H9 (cell line): ENCODE measurements around the gene CTPS1. TPM values are rescaled to one million over a fixed set of nuclear protein-coding genes. Genes with fewer than 3 reads are reported as not detected.

Experiments
- DNase-seq: peaks from one replicate; pipeline ENCODE4 v3.0.0-alpha.2; 2017
- H2AFZ ChIP-seq: one replicate; pipeline ENCODE4 v1.6.1; 2013; ENCODE audit warnings: mild to moderate bottlenecking, low read length, control low read depth, moderate library complexity
- H2AK5ac ChIP-seq: 2 replicates; pipeline ENCODE4 v1.6.1; 2013; ENCODE audit warnings: low read length, control low read depth, mixed read lengths; ENCODE audit not compliant: insufficient read length
- H2BK120ac ChIP-seq: one replicate; pipeline ENCODE4 v1.6.1; 2013; ENCODE audit warnings: low read depth, mild to moderate bottlenecking, low read length, control low read depth, inconsistent platforms; ENCODE audit not compliant: poor library complexity, severe bottlenecking
- H2BK12ac ChIP-seq: 2 replicates; pipeline ENCODE4 v1.6.1; 2013; ENCODE audit warnings: low read length, control low read depth, mixed read lengths, low read depth; ENCODE audit not compliant: insufficient read length
- H2BK15ac ChIP-seq: 2 replicates; pipeline ENCODE4 v1.6.1; 2013; ENCODE audit warnings: low read depth, low read length, control low read depth
- H2BK20ac ChIP-seq: one replicate; pipeline ENCODE4 v1.6.1; 2013; ENCODE audit warnings: low read depth, mild to moderate bottlenecking, low read length, control low read depth, inconsistent platforms; ENCODE audit not compliant: poor library complexity, severe bottlenecking
- H2BK5ac ChIP-seq: 2 replicates; pipeline ENCODE4 v1.6.1; 2013; ENCODE audit warnings: low read length, control low read depth, mixed read lengths; ENCODE audit not compliant: insufficient read length
- H3K14ac ChIP-seq: 2 replicates; pipeline ENCODE4 v1.6.1; 2013; ENCODE audit warnings: low read length, control low read depth; ENCODE audit not compliant: insufficient read depth
- H3K18ac ChIP-seq: 2 replicates; pipeline ENCODE4 v1.6.1; 2013; ENCODE audit warnings: low read depth, mild to moderate bottlenecking, mixed read lengths, low read length, control low read depth; ENCODE audit not compliant: insufficient read length
- H3K23ac ChIP-seq: 2 replicates; pipeline ENCODE4 v1.6.1; 2013; ENCODE audit warnings: low read length, control low read depth, mixed read lengths, low read depth; ENCODE audit not compliant: insufficient read length
- H3K23me2 ChIP-seq: 2 replicates; pipeline ENCODE4 v1.6.1; 2013; ENCODE audit warnings: low read depth, mild to moderate bottlenecking, mixed read lengths, low read length, control low read depth; ENCODE audit not compliant: insufficient read length, poor library complexity, severe bottlenecking
- H3K27ac ChIP-seq: 2 replicates; pipeline ENCODE4 v1.5.1; 2013; ENCODE audit warnings: low read length, control low read depth, mixed read lengths, low read depth; ENCODE audit not compliant: insufficient read length
- H3K27me3 ChIP-seq: 2 replicates; pipeline ENCODE4 v1.6.1; 2013; ENCODE audit warnings: low read length, control low read depth, inconsistent platforms; ENCODE audit not compliant: insufficient read depth
- H3K4ac ChIP-seq: 2 replicates; pipeline ENCODE4 v1.6.1; 2013; ENCODE audit warnings: low read depth, mild to moderate bottlenecking, control low read depth, inconsistent platforms, low read length, moderate library complexity
- H3K4me1 ChIP-seq: 2 replicates; pipeline ENCODE4 v1.6.1; 2013; ENCODE audit warnings: low read length, control low read depth, inconsistent platforms; ENCODE audit not compliant: insufficient read depth
- H3K4me2 ChIP-seq: 2 replicates; pipeline ENCODE4 v1.6.1; 2013; ENCODE audit warnings: low read length, control low read depth, mixed read lengths; ENCODE audit not compliant: insufficient read length, insufficient read depth
- H3K56ac ChIP-seq: 2 replicates; pipeline ENCODE4 v1.6.1; 2013; ENCODE audit warnings: low read depth, mild to moderate bottlenecking, mixed read lengths, low read length, control low read depth; ENCODE audit not compliant: insufficient read length
- H3K79me1 ChIP-seq: 2 replicates; pipeline ENCODE4 v1.6.1; 2013; ENCODE audit warnings: low read depth, mild to moderate bottlenecking, moderate library complexity, low read length, control low read depth, inconsistent platforms; ENCODE audit not compliant: insufficient read depth, poor library complexity, severe bottlenecking
- H3K79me2 ChIP-seq: 2 replicates; pipeline ENCODE4 v1.6.1; 2013; ENCODE audit warnings: low read length, control low read depth, inconsistent platforms; ENCODE audit not compliant: insufficient read depth
- H3K9ac ChIP-seq: 2 replicates; pipeline ENCODE4 v1.6.1; 2013; ENCODE audit warnings: low read length, control low read depth, mixed read lengths; ENCODE audit not compliant: insufficient read length; ENCODE audit errors: extremely low read depth
- H3K9me3 ChIP-seq: one replicate; pipeline ENCODE4 v1.6.1; 2013; ENCODE audit warnings: low read depth, low read length, inconsistent platforms; ENCODE audit not compliant: control insufficient read depth
- H3T11ph ChIP-seq: one replicate; pipeline ENCODE4 v1.6.1; 2013; ENCODE audit warnings: mild to moderate bottlenecking, low read length, control low read depth, inconsistent platforms
- H4K20me1 ChIP-seq: one replicate; pipeline ENCODE4 v1.6.1; 2013; ENCODE audit not compliant: control insufficient read depth, insufficient read length, insufficient read depth
- H4K5ac ChIP-seq: 2 replicates; pipeline ENCODE4 v1.6.1; 2013; ENCODE audit warnings: low read depth, mild to moderate bottlenecking, mixed read lengths, low read length, control low read depth; ENCODE audit not compliant: insufficient read length
- H4K8ac ChIP-seq: replicated peaks from 2 replicates; pipeline ENCODE4 v1.6.1; 2013; ENCODE audit warnings: low read length, control low read depth, mixed read lengths, low read depth; ENCODE audit not compliant: insufficient read length
- H4K91ac ChIP-seq: 2 replicates; pipeline ENCODE4 v1.6.1; 2013; ENCODE audit warnings: low read depth, mild to moderate bottlenecking, moderate library complexity, mixed read lengths, low read length, control low read depth; ENCODE audit not compliant: insufficient read length
- H3K27ac Mint-ChIP-seq, 3 experiments: 2 replicates in 2 of 3; 3 replicates in 1 of 3; pipeline ENCODE4 v1.8.0; 2020 to 2021; ENCODE audit warnings: mixed read lengths in 3 of 3, mild to moderate bottlenecking in 1 of 3, moderate library complexity in 1 of 3
- H3K27me3 Mint-ChIP-seq: 2 replicates; pipeline ENCODE4 v1.8.0; 2021; ENCODE audit warnings: low read depth, mild to moderate bottlenecking, moderate library complexity, mixed read lengths
- H3K36me3 Mint-ChIP-seq, 3 experiments: 2 replicates in 2 of 3; 3 replicates in 1 of 3; pipeline ENCODE4 v1.8.0; 2020 to 2021; ENCODE audit warnings: low read depth in 3 of 3, mixed read lengths in 3 of 3; ENCODE audit not compliant: insufficient read depth in 1 of 3
- H3K4me1 Mint-ChIP-seq, 2 experiments: 2 replicates each; pipeline ENCODE4 v1.8.0; 2020; ENCODE audit warnings: mixed read lengths in 2 of 2
- H3K4me3 Mint-ChIP-seq, 2 experiments: 2 replicates in 1 of 2; 3 replicates in 1 of 2; pipeline ENCODE4 v1.8.0; 2020 to 2021; ENCODE audit warnings: mild to moderate bottlenecking in 2 of 2, mixed read lengths in 2 of 2, moderate library complexity in 1 of 2
- H3K9me3 Mint-ChIP-seq, 2 experiments: 2 replicates in 1 of 2; 3 replicates in 1 of 2; pipeline ENCODE4 v1.8.0; 2020; ENCODE audit warnings: mild to moderate bottlenecking in 2 of 2, mixed read lengths in 2 of 2, moderate library complexity in 1 of 2
- WGBS: extraction: QIAGEN DNeasy Blood & Tissue Kit; methylation state at CpG from one replicate; pipeline ENCODE4 v1.1.7; 2013; ENCODE audit warnings: missing lambda C conversion rate, low lambda C conversion rate, mixed read lengths; ENCODE audit not compliant: insufficient read length; ENCODE audit errors: extremely low coverage; 5-methylcytosine and 5-hydroxymethylcytosine counted together
- total RNA-seq: library from RNA; stranded (reverse); gene quantifications from 2 replicates; pipeline ENCODE4 v1.2.1, GENCODE V29; 2021
- TF ChIP-seq, protein P1 (sequence below): fragments of 200-600 bp; sonication (generic); conservative IDR thresholded peaks from 3 replicates; pipeline ENCODE4 v1.8.0; 2021; ENCODE audit warnings: antibody characterized with exemption, mild to moderate bottlenecking

CTPS1 gene
- total RNA-seq, 1 experiment from 2014 or later: 105 TPM

DNA sequence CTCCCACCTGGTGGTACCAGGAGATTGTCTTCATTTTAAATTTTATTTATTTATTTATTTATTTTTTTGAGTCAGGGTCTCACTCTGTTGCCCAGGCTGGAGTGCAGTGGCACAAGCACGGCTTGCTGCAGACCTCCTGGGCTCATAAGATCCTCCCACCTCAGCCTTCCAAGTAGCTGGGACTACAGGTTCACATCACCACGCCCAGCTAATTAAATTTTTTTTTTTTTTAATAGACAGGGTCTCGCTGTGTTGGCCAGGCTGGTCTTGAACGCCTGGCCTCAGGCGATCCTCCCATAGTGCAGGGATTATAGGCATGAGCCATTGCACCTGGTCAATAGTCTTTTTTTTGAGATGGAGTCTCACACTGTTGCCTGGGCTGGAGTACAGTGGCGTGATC lies 33.5 kb downstream of the CTPS1 start:
- H3K18ac ChIP-seq: no peak overlapping the region
- no peak overlapping the region for H4K91ac ChIP-seq
- no peak overlapping the region for H4K8ac ChIP-seq
- H3K79me2 ChIP-seq: no peaks in the 10 kb centered on the region
- H3K4me3 Mint-ChIP-seq: no peak overlapping the region
- H3K14ac ChIP-seq: no peak overlapping the region
- no CpG with 5 or more reads among the region's 6 CpGs for WGBS
- H2BK15ac ChIP-seq: no peak overlapping the region
- H3K27ac ChIP-seq: no peak overlapping the region
- H3K9me3 Mint-ChIP-seq: no peaks in the 10 kb centered on the region
- H3K23me2 ChIP-seq: no peaks in the 10 kb centered on the region
- no peaks in the 10 kb centered on the region for H3K4me1 Mint-ChIP-seq
- H3K4me2 ChIP-seq: no peak overlapping the region
- H3K56ac ChIP-seq: no peak overlapping the region
- no peak overlapping the region for H2AK5ac ChIP-seq
- no peak overlapping the region for H3K27ac Mint-ChIP-seq
- H3K4ac ChIP-seq: no peak overlapping the region
- no peak overlapping the region for H3T11ph ChIP-seq
- no peak overlapping the region for H2BK5ac ChIP-seq
- H4K5ac ChIP-seq: no peak overlapping the region
- H2BK20ac ChIP-seq: no peak overlapping the region
- no peak for DNase-seq
- H2BK120ac ChIP-seq: no peak overlapping the region
- H3K79me1 ChIP-seq: no peaks in the 10 kb centered on the region
- no peaks in the 10 kb centered on the region for H3K27me3 Mint-ChIP-seq
- H3K36me3 Mint-ChIP-seq: peaks cover 49 to 86% (median 83%) of the 10 kb centered on the region in 3 experiments; a peak in 6 of 7 replicates
- H4K20me1 ChIP-seq: no peaks in the 10 kb centered on the region
- no peaks in the 10 kb centered on the region for H3K4me1 ChIP-seq
- no peaks in the 10 kb centered on the region for H3K27me3 ChIP-seq
- H2AFZ ChIP-seq: no peak overlapping the region
- H3K23ac ChIP-seq: no peak overlapping the region
- TF ChIP-seq, protein P1, sequence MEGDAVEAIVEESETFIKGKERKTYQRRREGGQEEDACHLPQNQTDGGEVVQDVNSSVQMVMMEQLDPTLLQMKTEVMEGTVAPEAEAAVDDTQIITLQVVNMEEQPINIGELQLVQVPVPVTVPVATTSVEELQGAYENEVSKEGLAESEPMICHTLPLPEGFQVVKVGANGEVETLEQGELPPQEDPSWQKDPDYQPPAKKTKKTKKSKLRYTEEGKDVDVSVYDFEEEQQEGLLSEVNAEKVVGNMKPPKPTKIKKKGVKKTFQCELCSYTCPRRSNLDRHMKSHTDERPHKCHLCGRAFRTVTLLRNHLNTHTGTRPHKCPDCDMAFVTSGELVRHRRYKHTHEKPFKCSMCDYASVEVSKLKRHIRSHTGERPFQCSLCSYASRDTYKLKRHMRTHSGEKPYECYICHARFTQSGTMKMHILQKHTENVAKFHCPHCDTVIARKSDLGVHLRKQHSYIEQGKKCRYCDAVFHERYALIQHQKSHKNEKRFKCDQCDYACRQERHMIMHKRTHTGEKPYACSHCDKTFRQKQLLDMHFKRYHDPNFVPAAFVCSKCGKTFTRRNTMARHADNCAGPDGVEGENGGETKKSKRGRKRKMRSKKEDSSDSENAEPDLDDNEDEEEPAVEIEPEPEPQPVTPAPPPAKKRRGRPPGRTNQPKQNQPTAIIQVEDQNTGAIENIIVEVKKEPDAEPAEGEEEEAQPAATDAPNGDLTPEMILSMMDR: no peak
- no peaks in the 10 kb centered on the region for H3K9me3 ChIP-seq
- no peak overlapping the region for H3K9ac ChIP-seq
- H2BK12ac ChIP-seq: no peak overlapping the region
